Stimulated activated CD4-positive, alpha-beta T cell treated with anti-CD3 and anti-CD28 coated beads, Interleukin-15, amount 100 ng/mL, for 48 hours (primary cell): ENCODE results near the gene EMX1.

Experiments
- DNase-seq, 2 donors: peaks; one replicate each; pipeline ENCODE4 v3.0.0-alpha.2; 2020; ENCODE audit warnings: low read depth in 2 of 2

EMX1 gene

GRCh38 chr2:72980535-72981217 lies 63.4 kb downstream of the EMX1 start:
- DNase-seq = no peak

DNA sequence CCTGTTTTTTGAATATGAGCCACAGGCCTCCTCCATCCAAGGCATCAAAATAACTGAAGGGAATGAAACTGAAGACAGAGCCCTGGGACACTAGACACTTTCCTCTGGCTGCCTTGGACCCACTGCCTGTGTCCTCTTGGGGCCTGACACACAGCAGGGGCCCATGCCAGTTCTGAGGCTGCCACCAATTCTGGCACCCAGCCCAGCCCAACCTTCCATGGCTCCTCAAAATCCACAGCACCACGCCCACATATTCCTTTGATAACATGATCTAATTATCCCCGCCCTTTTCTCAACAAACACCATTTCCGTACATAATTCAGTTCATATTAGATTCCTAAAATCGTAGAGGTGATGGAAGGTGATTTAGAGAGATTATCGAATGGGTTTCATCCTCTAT lies 64.2 kb downstream of the EMX1 start:
- DNase-seq = no peak

GRCh38 chr2:72982219-72982618 lies 64.9 kb downstream of the EMX1 start:
- DNase-seq = no peak

GRCh38 chr2:72982781-72983499 lies 65.6 kb downstream of the EMX1 start:
- DNase-seq = no peak

- DNase-seq = no peak
These were observed 66.3 kb downstream of the EMX1 start for GRCh38 chr2:72983500-72984161.

GRCh38 chr2:72984172-72984671 lies 66.9 kb downstream of the EMX1 start:
- no peak for DNase-seq
